HepG2 (cell line): Measurements from ENCODE around the gene LCE3A. TPM values are rescaled to one million over a fixed set of nuclear protein-coding genes. Genes with fewer than 3 reads are reported as not detected.
"Not testable (repeated sequence)": the region's sequence is repeated elsewhere in the genome, so short reads cannot be mapped to it uniquely, and the experiment has no call there.

Experiments
- ATAC-seq: fragments of 200-7000 bp; cut with Tn5 transposase; 3 replicates; pipeline ENCODE4 v1.9.1; 2020; ENCODE audit warnings: mild to moderate bottlenecking, moderate library complexity
- BruUV-seq: library from RNA; stranded (reverse); fragments of 400-500 nt; replicated peaks from 2 replicates; lab custom pipeline; 2021; lab: Mats Ljungman, UMichigan
- CTCF ChIA-PET: fragments of 300-600 bp; formaldehyde crosslinking; extraction: SDS; loops from one replicate; lab custom pipeline; 2021; ENCODE audit warnings: low total read pairs, inconsistent platforms, low intra/inter-chr PET ratio; lab: Yijun Ruan, JAX
- POLR2A ChIA-PET: fragments of 350-600 bp; sonication (Branson Sonifier 250); formaldehyde crosslinking; loops from one replicate; lab custom pipeline; 2020; ENCODE audit warnings: antibody characterized with exemption, inconsistent platforms; lab: Yijun Ruan, JAX
- DNase-seq: peaks from one replicate; pipeline ENCODE4 v3.0.0-alpha.2; 2015; ENCODE audit warnings: low spot score
- FAIRE-seq: peaks from 3 replicates; lab custom pipeline; 2011; peaks lifted over from hg19 to GRCh38; lab: Jason Lieb, UNC
- H2AFZ ChIP-seq: one replicate; pipeline ENCODE4 v1.6.1; 2011; ENCODE audit warnings: low read length, inconsistent platforms
- H3K27ac ChIP-seq: fragments of 300-600 bp; 3 replicates; pipeline ENCODE4 v1.8.0; 2011; ENCODE audit warnings: mixed run types, mild to moderate bottlenecking, mixed read lengths, low read length, inconsistent platforms; ENCODE audit not compliant: insufficient read depth; ENCODE audit errors: extremely low read length
- H3K27me3 ChIP-seq, 2 experiments: fragments of 200-600 bp in 1 of 2; 2 replicates in 1 of 2; 3 replicates in 1 of 2; pipeline versions ENCODE4 v1.6.0 to v1.8.0; 2011; ENCODE audit warnings: low read length in 2 of 2, mild to moderate bottlenecking in 2 of 2, moderate library complexity in 2 of 2, inconsistent platforms in 1 of 2; ENCODE audit not compliant: insufficient read depth in 2 of 2, control insufficient read depth in 1 of 2
- H3K36me3 ChIP-seq, 2 experiments: fragments of 200-600 bp in 1 of 2; replicated peaks in 1 of 2; 2 replicates in 1 of 2; 3 replicates in 1 of 2; pipeline versions ENCODE4 v1.5.1 to v1.8.0; 2011; ENCODE audit warnings: low read length in 2 of 2, inconsistent platforms in 1 of 2; ENCODE audit not compliant: insufficient read depth in 2 of 2, control insufficient read depth in 1 of 2
- H3K4me1 ChIP-seq: 2 replicates; pipeline ENCODE4 v1.5.1; 2012; ENCODE audit warnings: low read length, inconsistent platforms; ENCODE audit not compliant: insufficient read depth
- H3K4me2 ChIP-seq: 2 replicates; pipeline ENCODE4 v1.6.0; 2011; ENCODE audit warnings: low read depth, low read length, inconsistent platforms
- H3K4me3 ChIP-seq, 3 experiments: fragments of 200-600 bp in 1 of 3; sonication (generic), shearing (Covaris generic) in 1 of 3; replicated peaks in 1 of 3; 2 replicates each; pipeline ENCODE4 v1.5.1; 2011 to 2016; ENCODE audit warnings: low read length in 3 of 3, inconsistent platforms in 2 of 3, low read depth in 2 of 3, mild to moderate bottlenecking in 2 of 3, control low read depth in 1 of 3, mixed read lengths in 1 of 3; ENCODE audit not compliant: insufficient read depth in 1 of 3
- H3K79me2 ChIP-seq: one replicate; pipeline ENCODE4 v1.6.1; 2011; ENCODE audit warnings: low read length, inconsistent platforms; ENCODE audit not compliant: insufficient read depth
- H3K9ac ChIP-seq: 2 replicates; pipeline ENCODE4 v1.6.0; 2011; ENCODE audit warnings: mild to moderate bottlenecking, low read depth, low read length, inconsistent platforms; ENCODE audit not compliant: insufficient read depth
- H3K9me3 ChIP-seq: 2 replicates; pipeline ENCODE4 v1.5.1; 2012; ENCODE audit warnings: mild to moderate bottlenecking, low read length
- H4K20me1 ChIP-seq: 2 replicates; pipeline ENCODE4 v1.6.0; 2011; ENCODE audit warnings: inconsistent platforms, mild to moderate bottlenecking, low read length, moderate library complexity; ENCODE audit not compliant: insufficient read depth
- ARNT ChIP-seq: fragments of 450-650 bp; IDR thresholded peaks from 2 replicates; pipeline ENCODE4 v1.6.1; 2017
- MED1 ChIP-seq: sonication (generic); formaldehyde crosslinking; IDR thresholded peaks from 2 replicates; pipeline ENCODE4 v1.4.0; 2020; ENCODE audit warnings: missing genetic modification reagents
- SP4 ChIP-seq: sonication (generic); formaldehyde crosslinking; IDR thresholded peaks from 2 replicates; pipeline ENCODE4 v1.8.1; 2023; ENCODE audit warnings: mild to moderate bottlenecking, missing genetic modification reagents
- WGBS: methylation state at CpG from one replicate; pipeline ENCODE4 v1.1.6; 2017; ENCODE audit warnings: low lambda C conversion rate; 5-methylcytosine and 5-hydroxymethylcytosine counted together
- in situ Hi-C: cut with HindIII; loops from 2 replicates; pipeline ENCODE4 v1.10.0; 2017; ENCODE audit warnings: low pct_unique_long_range_greater_than_20kb; ENCODE audit not compliant: extremely low pct_ligation_motif_present
- intact Hi-C: fragments of 100-400 bp; cut with micrococcal nuclease; formaldehyde crosslinking; loops from one replicate; pipeline ENCODE4 v1.10.0; 2022; ENCODE audit not compliant: unreplicated experiment
- polyA plus RNA-seq, 8 experiments: library from polyadenylated mRNA; depleted of rRNA in 3 of 8; stranded (reverse) in 7 of 8; unstranded in 1 of 8; fragments of >200 nt; fragmentation: Illumina TruSeq in 4 of 8; extraction: Trizol in 4 of 8; gene quantifications; 2 replicates each; pipeline versions ENCODE4 v1.2.1 to v1.2.3, GENCODE V29; 2011 to 2016; ENCODE audit warnings: low read depth in 4 of 8, missing spikeins in 1 of 8, mixed read lengths in 1 of 8; ENCODE audit not compliant: insufficient read depth in 1 of 8
- total RNA-seq, 5 experiments: library from RNA; depleted of rRNA; stranded (reverse); fragments of >200 nt; fragmentation: Illumina TruSeq; extraction: Trizol; gene quantifications; 2 replicates each; pipeline ENCODE4 v1.2.3, GENCODE V29; 2016; ENCODE audit warnings: low read depth in 1 of 5

Gene LCE3A
- total and polyA plus RNA-seq, 2 of the 13 experiments (the other 11 are each of a cell fraction or from before 2014, with no cell fraction given): not detected

DNA sequence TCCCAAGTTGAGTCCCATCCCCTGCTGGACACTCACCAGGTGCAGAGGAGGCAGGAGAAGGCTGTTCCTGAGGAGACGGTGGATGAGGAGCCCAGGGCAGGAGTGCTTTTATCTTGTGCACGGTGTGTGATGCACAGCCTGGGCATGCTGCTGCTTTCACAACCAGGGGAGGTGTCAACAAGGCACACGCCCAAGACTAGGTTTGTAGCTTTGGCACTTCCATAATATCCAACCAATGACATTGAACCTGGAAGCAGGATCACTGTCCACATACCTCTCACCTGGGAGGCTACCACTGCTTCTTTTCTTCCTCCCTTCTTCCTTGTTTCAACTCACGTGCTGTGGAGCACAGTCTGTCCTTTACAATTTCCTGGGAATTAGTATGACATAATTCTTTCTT is 42.5 kb downstream of the LCE3A start, which contains the start of gene LCE3D:
Gene LCE3D, minus strand, starts transcription at position 84 of the 400 bp plus-strand sequence. CDS start 580 bp downstream, outside the sequence.
- H3K4me2 ChIP-seq: no peak within 1 kb of the TSS
- ChIA-PET POLR2A (no interaction called here), CTCF (no interaction called here)
- BruUV-seq: no TSS peak
- intact Hi-C loops: no loop called here
- no peaks in the 10 kb centered on the region for H3K27me3 ChIP-seq
- H3K79me2 ChIP-seq: no peaks in the 10 kb centered on the region
- H3K9me3 ChIP-seq: no peaks in the 10 kb centered on the region
- ATAC-seq (no peak), FAIRE-seq (no peak), DNase-seq (no peak)
- no peak within 1 kb of the TSS for H3K27ac ChIP-seq
- H3K36me3 ChIP-seq: no peaks in the 10 kb centered on the region
- in situ Hi-C loops: no loop called here
- no peaks in the 10 kb centered on the region for H4K20me1 ChIP-seq
- no peak within 1 kb of the TSS for H2AFZ ChIP-seq
- no peak for TF ChIP-seq SP4 (CRISPR knock-in tag)
- TF ChIP-seq MED1 (CRISPR knock-in tag): no peak
- no peak for TF ChIP-seq ARNT
- 21% methylated on average over 4 of the region's 4 CpGs for WGBS
- no peak within 1 kb of the TSS for H3K9ac ChIP-seq
- H3K4me1 ChIP-seq: no peaks in the 10 kb centered on the region
- H3K4me3 ChIP-seq: no peak within 1 kb of the TSS

DNA sequence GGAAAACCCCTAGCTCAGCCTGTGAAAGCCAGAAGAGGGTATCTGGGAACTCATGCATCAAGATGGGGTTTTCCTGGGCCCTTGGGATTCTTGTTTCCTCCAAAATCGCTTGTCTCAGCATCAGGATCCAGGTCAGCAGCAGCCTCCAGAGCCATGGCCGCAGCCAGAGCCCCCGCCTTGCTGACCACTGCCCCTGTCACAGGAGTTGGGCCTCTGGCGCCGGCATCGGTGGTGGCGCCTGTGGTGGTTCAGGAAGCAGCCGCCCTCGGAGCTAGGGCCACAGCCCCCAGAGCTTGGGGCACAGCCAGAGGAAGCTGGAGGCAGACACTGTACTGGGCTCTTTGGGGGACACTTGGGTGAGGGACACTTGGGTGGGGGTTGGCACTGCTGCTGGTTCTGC is 43.4 kb downstream of the LCE3A start:
- H2AFZ ChIP-seq, H3K27me3 ChIP-seq, POLR2A ChIA-PET, H3K36me3 ChIP-seq, BruUV-seq, H3K9me3 ChIP-seq, H3K4me1 ChIP-seq, in situ Hi-C loops, H3K4me3 ChIP-seq, CTCF ChIA-PET, DNase-seq, H3K9ac ChIP-seq, ATAC-seq, FAIRE-seq, H3K4me2 ChIP-seq, H4K20me1 ChIP-seq, H3K79me2 ChIP-seq, H3K27ac ChIP-seq, intact Hi-C loops: not testable (repeated sequence)
- no CpG with 5 or more reads among the region's 9 CpGs for whole genome bisulfite sequencing
